ENCODE data around the gene DACT1. TPM values are rescaled to one million over a fixed set of nuclear protein-coding genes. Genes with fewer than 3 reads are reported as not detected.

The DACT1 gene
- total RNA-seq, 2 donors from 2014 or later: 0.91 to 1.8 TPM

DNA sequence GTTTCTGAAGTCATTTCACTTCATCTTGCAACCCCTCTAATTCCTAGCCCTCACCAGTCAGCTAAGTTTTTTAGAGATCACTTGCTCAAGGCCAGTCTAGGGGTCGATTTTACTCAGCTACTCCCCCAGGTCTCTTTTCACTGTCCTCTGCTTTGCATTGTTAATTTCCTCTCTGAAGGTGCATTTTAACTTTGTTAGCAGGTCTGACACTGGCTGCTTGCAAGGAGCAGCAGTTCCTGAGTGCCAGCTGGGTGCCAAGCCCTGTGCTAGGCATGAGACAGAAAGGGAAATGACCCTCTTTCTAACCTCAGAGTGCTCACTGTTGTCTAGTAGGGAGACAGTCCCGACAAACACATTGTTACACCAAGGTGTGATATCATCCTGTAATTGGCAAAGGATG is 17.8 kb upstream of the DACT1 start:
- ATAC-seq (no peak), DNase-seq (no peak)
- Mint-ChIP-seq H3K4me3 (no peak overlapping the region), H3K27me3 (peaks cover 38% of the 10 kb centered on the region), H3K27ac (no peak overlapping the region), H3K4me1 (peaks cover 2% of the 10 kb centered on the region), H3K36me3 (ENCODE audit: low read depth) (peaks cover 2% of the 10 kb centered on the region)
- H3K9me3 ChIP-seq (ENCODE audit: control insufficient read depth, low read length, poor library complexity, severe bottlenecking): no peaks in the 10 kb centered on the region

DNA sequence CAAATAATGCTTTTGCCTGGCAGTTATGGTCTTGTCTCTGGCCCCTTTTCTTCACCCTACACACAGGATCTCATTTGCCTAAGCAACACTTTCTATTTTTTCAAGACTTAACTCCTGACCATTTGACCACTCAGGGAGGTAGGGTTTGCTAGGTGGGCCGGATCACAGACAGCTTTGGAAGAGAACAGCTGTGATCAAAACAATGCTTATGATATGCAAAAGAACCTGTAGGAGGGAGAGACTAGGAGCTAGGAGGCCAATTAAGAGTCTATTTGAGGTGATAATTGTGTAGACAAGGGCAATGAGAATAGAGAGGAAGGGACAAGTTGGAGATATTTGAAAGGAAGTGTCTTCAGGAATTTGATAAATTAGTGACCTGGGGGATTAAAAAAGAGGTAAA is 12.3 kb upstream of the DACT1 start:
- H3K4me3 Mint-ChIP-seq: no peak overlapping the region
- no peaks in the 10 kb centered on the region for H3K9me3 ChIP-seq (ENCODE audit: control insufficient read depth, low read length, poor library complexity, severe bottlenecking)
- DNase-seq (no peak), ATAC-seq (no peak)
- no peak overlapping the region for H3K27ac Mint-ChIP-seq
- H3K4me1 Mint-ChIP-seq: no peaks in the 10 kb centered on the region
- peaks cover 14% of the 10 kb centered on the region for H3K27me3 Mint-ChIP-seq
- H3K36me3 Mint-ChIP-seq (ENCODE audit: low read depth): peaks cover 3% of the 10 kb centered on the region

DNA sequence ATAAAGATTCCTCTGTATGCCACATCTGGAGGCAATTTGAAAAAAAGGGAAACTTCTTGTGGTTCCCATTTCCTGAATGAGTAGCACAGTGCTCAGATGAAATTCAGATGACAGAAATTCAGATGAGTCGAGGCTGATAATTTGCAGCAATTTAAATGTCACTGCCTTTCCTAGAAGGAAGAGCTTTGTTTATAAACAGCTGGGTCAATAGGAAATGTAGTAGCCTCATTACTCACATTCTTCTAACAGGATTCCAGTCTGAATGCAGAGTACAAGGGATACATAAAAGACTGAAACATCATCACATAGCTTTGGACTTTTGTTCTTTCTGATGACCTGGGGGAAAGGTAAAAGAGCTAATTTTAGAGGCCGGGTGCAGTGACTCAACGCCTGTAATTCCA is 11.3 kb upstream of the DACT1 start:
- H3K9me3 ChIP-seq (ENCODE audit: control insufficient read depth, low read length, poor library complexity, severe bottlenecking): no peaks in the 10 kb centered on the region
- Mint-ChIP-seq H3K4me3 (no peak overlapping the region), H3K27ac (no peak overlapping the region), H3K27me3 (peaks cover 9% of the 10 kb centered on the region), H3K4me1 (no peaks in the 10 kb centered on the region), H3K36me3 (ENCODE audit: low read depth) (peaks cover 3% of the 10 kb centered on the region)
- ATAC-seq (no peak), DNase-seq (no peak)

DNA sequence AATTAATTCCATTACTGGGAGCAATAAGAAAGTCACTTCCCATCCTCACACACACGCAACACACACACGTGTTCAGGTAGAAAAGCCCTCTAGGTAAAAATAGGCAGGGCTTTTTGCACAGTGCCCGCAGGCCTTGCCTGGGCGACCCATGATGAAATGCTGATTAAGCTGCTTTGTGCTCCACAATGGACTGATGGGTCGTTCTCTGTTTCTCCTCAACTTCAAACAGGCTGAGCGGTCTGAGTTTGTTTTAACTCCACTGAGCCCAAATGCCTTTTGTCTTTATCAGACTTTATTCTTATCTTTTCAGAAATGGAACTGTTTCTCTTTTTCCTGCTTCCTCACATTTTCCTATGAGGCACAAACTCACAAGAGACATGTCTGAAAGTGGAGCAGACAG is 9.4 kb upstream of the DACT1 start:
- Mint-ChIP-seq H3K27ac (no peak overlapping the region), H3K4me3 (no peak overlapping the region), H3K36me3 (ENCODE audit: low read depth) (peaks cover 2% of the 10 kb centered on the region), H3K27me3 (peaks cover 4% of the 10 kb centered on the region), H3K4me1 (no peaks in the 10 kb centered on the region)
- ATAC-seq: no peak
- DNase-seq: no peak
- H3K9me3 ChIP-seq (ENCODE audit: control insufficient read depth, low read length, poor library complexity, severe bottlenecking): no peaks in the 10 kb centered on the region

DNA sequence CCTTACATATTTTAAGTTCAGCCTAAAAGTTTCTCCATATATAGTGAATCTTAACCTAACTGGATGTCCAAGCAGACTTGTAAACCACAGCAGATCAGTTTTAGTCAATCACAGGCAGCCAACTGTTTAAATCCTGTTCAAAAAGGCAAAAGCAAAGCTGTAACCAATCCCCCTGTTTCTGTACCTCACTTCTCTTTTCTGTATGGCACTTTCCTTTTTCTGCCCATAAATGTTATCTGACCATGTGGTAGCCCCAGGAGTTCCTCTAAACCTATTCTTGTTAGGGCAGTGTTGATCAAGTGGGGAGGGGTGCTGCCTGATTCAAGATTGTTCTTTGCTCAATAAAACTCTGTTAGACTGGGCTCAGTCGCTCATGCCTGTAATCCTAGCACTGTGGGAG is 8.5 kb upstream of the DACT1 start:
- peaks cover 8% of the 10 kb centered on the region for H3K27me3 Mint-ChIP-seq
- H3K4me3 Mint-ChIP-seq: no peak overlapping the region
- no peaks in the 10 kb centered on the region for H3K9me3 ChIP-seq (ENCODE audit: control insufficient read depth, low read length, poor library complexity, severe bottlenecking)
- DNase-seq (no peak), ATAC-seq (no peak)
- no peaks in the 10 kb centered on the region for H3K4me1 Mint-ChIP-seq
- no peak overlapping the region for H3K27ac Mint-ChIP-seq
- H3K36me3 Mint-ChIP-seq (ENCODE audit: low read depth): peaks cover 2% of the 10 kb centered on the region

DNA sequence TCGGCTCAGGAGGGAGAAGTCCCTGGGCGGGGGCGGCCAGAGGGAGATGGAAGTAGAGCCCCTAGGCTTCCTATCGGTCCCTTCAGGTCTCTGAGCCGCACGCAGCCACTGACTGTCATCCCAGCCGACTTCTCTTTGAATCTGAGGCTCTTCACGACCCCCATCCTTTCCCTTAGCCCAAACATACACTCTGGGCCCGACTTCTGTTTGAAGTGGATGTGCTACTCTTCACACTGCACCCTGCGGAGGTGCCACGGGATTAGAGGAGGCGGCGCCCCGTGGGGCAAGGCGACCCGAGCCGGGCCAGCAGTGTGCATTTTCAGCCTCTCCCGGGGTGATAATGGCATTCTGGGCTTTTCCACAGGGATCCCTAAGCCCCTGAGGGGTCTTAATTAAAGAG is 6.0 kb upstream of the DACT1 start:
- H3K9me3 ChIP-seq (ENCODE audit: control insufficient read depth, low read length, poor library complexity, severe bottlenecking): no peaks in the 10 kb centered on the region
- peaks cover 27% of the 10 kb centered on the region for H3K27me3 Mint-ChIP-seq
- ATAC-seq (no peak), DNase-seq (no peak)
- H3K4me3 Mint-ChIP-seq: no peak overlapping the region
- peaks cover 5% of the 10 kb centered on the region for H3K4me1 Mint-ChIP-seq
- H3K36me3 Mint-ChIP-seq (ENCODE audit: low read depth): peaks cover 3% of the 10 kb centered on the region
- H3K27ac Mint-ChIP-seq: no peak overlapping the region

DNA sequence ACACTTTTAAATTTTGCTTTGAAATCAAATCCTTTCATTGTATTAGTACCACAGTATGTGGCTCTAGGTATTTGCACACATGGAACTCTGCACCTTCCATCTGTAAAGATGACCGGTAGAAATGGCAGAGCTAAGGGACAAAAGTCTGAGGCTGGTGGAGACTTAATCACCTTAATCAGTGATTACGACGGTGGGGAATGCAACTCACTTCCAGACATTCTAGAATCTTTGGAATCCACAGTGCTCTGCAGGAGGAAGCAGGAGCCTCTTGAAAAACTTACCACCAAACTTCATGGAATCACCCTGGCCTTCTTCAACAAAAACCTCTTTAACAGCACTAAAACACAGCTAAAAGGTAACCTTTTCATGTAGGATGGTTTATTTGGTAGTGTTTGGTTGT is 3.9 kb upstream of the DACT1 start:
- Mint-ChIP-seq H3K4me1 (peaks cover 15% of the 10 kb centered on the region), H3K27me3 (peaks cover 38% of the 10 kb centered on the region), H3K27ac (no peak overlapping the region), H3K4me3 (no peak overlapping the region), H3K36me3 (ENCODE audit: low read depth) (peaks cover 7% of the 10 kb centered on the region)
- no peaks in the 10 kb centered on the region for H3K9me3 ChIP-seq (ENCODE audit: control insufficient read depth, low read length, poor library complexity, severe bottlenecking)
- DNase-seq (no peak), ATAC-seq (no peak)

DNA sequence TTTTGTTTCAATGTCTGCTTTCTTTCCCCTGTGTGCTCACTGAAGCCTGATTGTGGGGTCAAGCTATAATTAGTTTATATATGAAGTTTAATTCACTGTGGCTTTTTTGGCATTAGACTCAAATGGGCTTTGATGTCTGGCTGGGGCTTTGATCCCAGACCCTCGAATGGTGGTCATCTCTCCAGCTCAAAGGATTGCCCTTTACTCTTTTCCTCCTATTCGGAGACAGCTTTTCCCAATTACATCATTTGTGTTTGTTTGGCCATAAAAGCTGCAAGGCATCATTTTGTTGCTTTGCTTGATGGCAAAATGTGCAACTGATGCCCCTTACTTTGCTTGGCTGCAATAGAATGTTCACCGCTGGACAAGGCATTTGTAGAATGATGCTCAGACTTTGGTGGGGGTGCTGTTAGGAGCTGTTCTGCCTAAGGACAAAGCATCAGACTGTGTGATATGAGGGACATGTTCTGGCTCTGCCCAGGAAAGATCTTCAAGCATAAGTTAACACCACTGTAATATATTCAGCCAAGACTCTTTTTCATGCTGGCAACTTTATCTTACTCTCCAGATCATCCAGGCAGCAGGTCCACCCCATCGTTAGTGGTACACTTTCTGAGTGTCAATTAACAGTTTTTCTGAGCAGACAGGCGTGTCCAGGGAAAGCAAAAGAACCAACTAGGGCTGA is 3.2 kb upstream of the DACT1 start:
- H3K9me3 ChIP-seq (ENCODE audit: control insufficient read depth, low read length, poor library complexity, severe bottlenecking): no peaks in the 10 kb centered on the region
- Mint-ChIP-seq H3K27me3 (peaks cover 45% of the 10 kb centered on the region), H3K4me3 (no peak overlapping the region), H3K4me1 (peaks cover 15% of the 10 kb centered on the region), H3K36me3 (ENCODE audit: low read depth) (peaks cover 7% of the 10 kb centered on the region), H3K27ac (no peak overlapping the region)
- DNase-seq: no peak
- no peak for ATAC-seq

DNA sequence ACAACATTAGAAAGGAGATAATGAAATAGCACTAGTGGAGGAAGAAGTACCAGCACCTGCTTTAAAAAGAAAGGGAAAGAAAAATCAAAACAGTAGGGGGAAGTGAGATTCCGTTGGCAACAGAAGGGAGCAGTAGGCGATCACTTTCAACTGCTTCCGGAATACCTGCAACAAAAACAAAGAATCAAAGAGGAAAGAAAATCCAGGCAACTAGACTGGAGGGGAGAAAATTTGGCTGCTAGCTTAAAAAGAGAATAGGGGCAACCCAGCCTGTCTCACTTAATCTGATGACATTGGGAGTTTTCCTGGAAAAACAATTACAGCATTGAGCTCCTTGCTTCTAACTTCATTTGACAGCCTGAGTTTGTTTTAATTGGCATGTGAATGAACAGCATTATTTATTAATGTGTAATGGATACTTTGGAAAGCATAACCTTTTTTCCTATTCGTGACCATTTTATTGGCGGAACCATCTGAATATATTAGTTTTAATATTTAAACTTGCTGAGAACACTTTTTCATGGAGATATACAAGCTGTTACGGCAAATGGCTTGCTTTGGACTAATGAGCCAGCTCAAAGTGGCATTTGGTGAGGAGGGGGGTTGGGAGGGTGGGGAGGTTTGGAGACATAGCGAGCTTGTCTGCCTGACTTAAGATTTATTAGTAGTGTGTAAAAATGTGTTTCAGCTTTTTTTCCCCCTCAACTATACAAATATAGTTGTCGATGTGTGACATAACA is 2.5 kb upstream of the DACT1 start:
- Mint-ChIP-seq H3K4me1 (peaks cover 15% of the 10 kb centered on the region), H3K4me3 (no peak overlapping the region), H3K27ac (no peak overlapping the region), H3K36me3 (ENCODE audit: low read depth) (peaks cover 7% of the 10 kb centered on the region), H3K27me3 (peaks cover 51% of the 10 kb centered on the region)
- ATAC-seq (no peak), DNase-seq (no peak)
- H3K9me3 ChIP-seq (ENCODE audit: control insufficient read depth, low read length, poor library complexity, severe bottlenecking): no peaks in the 10 kb centered on the region

DNA sequence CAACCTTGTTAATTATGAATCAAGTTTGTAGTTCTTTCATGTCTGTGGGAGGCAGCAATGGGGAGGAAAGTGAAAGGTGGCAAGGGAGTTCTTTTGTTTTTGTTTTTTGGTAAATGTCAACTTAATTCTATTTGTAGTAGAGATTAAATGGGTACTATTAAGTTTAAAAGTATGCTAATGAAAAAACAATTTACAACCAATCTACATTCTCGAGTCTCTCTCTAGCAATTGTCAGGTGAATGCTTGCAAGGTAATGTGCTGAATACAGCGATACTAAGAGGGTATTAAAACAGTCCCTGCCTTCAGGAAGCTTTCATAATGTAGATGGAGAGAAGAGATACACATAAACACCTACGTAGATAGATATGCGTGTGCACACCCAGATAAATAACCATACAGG is 1.6 kb upstream of the DACT1 start:
- peaks cover 15% of the 10 kb centered on the region for H3K4me1 Mint-ChIP-seq
- H3K27me3 Mint-ChIP-seq: peaks cover 58% of the 10 kb centered on the region
- H3K36me3 Mint-ChIP-seq (ENCODE audit: low read depth): peaks cover 7% of the 10 kb centered on the region
- H3K27ac Mint-ChIP-seq: no peak overlapping the region
- no peak for DNase-seq
- H3K4me3 Mint-ChIP-seq: no peak overlapping the region
- H3K9me3 ChIP-seq (ENCODE audit: control insufficient read depth, low read length, poor library complexity, severe bottlenecking): no peaks in the 10 kb centered on the region
- ATAC-seq: no peak

DNA sequence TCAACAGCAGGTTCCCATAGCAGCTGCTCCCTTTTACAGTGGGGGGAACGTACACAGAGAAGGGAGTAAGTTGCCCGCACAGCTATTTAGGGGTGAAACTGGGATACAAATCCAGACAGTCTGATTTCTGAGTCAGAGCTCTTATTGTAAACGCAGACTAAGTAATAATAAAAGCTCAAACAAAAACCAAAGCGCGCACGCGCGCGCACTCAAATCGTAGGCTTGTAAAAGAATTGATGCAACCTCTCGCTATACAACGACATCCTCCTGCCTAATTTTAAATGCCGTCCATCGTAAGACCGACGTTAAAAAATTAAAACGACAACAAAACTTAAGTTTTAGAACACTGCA is 747 bp upstream of the DACT1 start:
- H3K36me3 Mint-ChIP-seq (ENCODE audit: low read depth): peaks cover 7% of the 10 kb centered on the region
- H3K27me3 Mint-ChIP-seq: peaks cover 62% of the 10 kb centered on the region
- peaks cover 15% of the 10 kb centered on the region for H3K4me1 Mint-ChIP-seq
- no peaks in the 10 kb centered on the region for H3K9me3 ChIP-seq (ENCODE audit: control insufficient read depth, low read length, poor library complexity, severe bottlenecking)
- H3K27ac Mint-ChIP-seq: no peak overlapping the region
- H3K4me3 Mint-ChIP-seq: peak overlapping the region; percentile 95
- no peak for ATAC-seq
- DNase-seq: no peak

DNA sequence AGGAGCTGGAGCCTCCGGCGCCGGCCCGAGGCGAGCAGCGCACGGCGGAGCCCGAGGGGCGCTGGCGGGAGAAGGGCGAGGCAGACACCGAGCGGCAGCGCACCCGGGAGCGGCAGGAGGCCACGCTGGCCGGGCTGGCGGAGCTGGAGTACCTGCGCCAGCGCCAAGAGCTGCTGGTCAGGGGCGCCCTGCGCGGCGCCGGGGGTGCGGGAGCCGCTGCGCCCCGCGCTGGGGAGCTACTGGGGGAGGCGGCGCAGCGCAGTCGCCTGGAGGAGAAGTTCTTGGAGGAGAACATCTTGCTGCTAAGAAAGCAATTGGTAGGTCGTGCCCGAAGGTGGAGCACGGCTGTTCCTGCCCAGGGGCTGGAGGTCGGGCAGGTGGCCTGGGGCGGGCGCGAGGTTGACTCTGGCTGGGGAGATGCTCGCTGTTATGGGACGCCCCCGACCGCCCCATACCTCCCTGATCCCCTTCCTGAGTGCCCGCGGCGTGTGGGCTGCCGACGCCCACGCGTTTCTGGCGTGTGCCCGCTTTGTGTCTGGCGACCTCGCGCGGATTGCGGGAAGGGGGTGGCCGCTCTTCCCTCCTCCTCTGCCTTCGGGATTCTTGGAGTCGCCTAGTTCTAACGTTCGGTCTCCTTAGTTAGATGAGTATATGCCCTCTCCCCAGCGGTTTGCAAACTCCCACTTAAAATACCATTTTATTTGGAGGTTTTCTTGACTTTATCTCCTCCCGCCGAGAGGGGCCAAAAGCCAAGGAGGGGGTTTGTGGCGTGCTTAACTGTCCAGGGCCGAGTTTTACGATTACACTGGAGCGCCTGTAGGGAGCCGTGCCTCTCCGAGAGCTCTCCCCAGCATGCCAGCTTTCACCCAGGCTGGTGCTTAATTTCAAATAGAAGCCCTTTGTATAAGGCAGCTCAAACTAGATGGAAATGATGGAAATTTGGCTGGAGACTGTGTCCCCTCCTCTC is 752 bp downstream of the DACT1 start:
- peaks cover 15% of the 10 kb centered on the region for H3K4me1 Mint-ChIP-seq
- peaks cover 7% of the 10 kb centered on the region for H3K36me3 Mint-ChIP-seq (ENCODE audit: low read depth)
- H3K4me3 Mint-ChIP-seq: peak overlapping the region; percentile 83
- no peaks in the 10 kb centered on the region for H3K9me3 ChIP-seq (ENCODE audit: control insufficient read depth, low read length, poor library complexity, severe bottlenecking)
- DNase-seq (no peak), ATAC-seq (peak; percentile 24)
- no peak overlapping the region for H3K27ac Mint-ChIP-seq
- H3K27me3 Mint-ChIP-seq: peaks cover 69% of the 10 kb centered on the region

DNA sequence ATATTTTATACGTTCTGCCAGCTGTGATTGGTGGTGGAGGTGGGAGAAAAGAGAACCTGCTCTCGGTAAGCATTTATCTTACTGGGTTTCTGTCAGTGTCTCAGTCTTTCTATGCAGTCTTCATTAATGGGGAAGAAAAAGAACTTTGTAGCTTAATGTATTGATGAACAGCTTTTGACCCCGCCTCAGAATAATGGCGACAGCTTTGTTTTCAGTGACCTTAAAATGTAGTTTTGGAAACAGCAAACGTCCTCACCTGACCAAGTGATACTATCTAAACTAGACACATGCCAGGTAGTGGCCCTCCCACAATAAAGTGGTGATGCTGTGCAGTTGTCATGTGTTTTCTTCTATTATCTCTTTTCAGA is 1.4 kb downstream of the DACT1 start:
- peak overlapping the region; percentile 83 for H3K4me3 Mint-ChIP-seq
- peaks cover 9% of the 10 kb centered on the region for H3K36me3 Mint-ChIP-seq (ENCODE audit: low read depth)
- H3K9me3 ChIP-seq (ENCODE audit: control insufficient read depth, low read length, poor library complexity, severe bottlenecking): no peaks in the 10 kb centered on the region
- peaks cover 15% of the 10 kb centered on the region for H3K4me1 Mint-ChIP-seq
- ATAC-seq (no peak), DNase-seq (no peak)
- no peak overlapping the region for H3K27ac Mint-ChIP-seq
- H3K27me3 Mint-ChIP-seq: peaks cover 70% of the 10 kb centered on the region

All from T-helper 17 cell (primary cell).